CD4-positive, alpha-beta T cell treated with Interleukin-10 for 1 hour (primary cell): ENCODE measurements around the gene HOXC6.

Experiments used
- DNase-seq: peaks from one replicate; pipeline ENCODE4 v3.0.0-alpha.2; 2020

The HOXC6 gene

GRCh38 chr12:54044425-54045103 is 16.3 kb downstream of the HOXC6 start:
- DNase-seq = no peak

GRCh38 chr12:54045401-54045800 is 17.2 kb downstream of the HOXC6 start:
- no peak for DNase-seq

GRCh38 chr12:54045868-54046521 is 17.8 kb downstream of the HOXC6 start:
- DNase-seq = no peak

- no peak for DNase-seq
These were observed 18.5 kb downstream of the HOXC6 start for GRCh38 chr12:54046809-54047159.

- DNase-seq = no peak
These were observed 19.1 kb downstream of the HOXC6 start for GRCh38 chr12:54047160-54047963.

GRCh38 chr12:54047964-54048303 is 19.7 kb downstream of the HOXC6 start:
- DNase-seq = no peak

- DNase-seq = no peak
These were observed 20.3 kb downstream of the HOXC6 start for GRCh38 chr12:54048406-54049093.

GRCh38 chr12:54049108-54049507 is 20.9 kb downstream of the HOXC6 start:
- no peak for DNase-seq

GRCh38 chr12:54050482-54050810 is 22.2 kb downstream of the HOXC6 start:
- DNase-seq = no peak

GRCh38 chr12:54051026-54051842 is 23.0 kb downstream of the HOXC6 start:
- no peak for DNase-seq

GRCh38 chr12:54051874-54052437 is 23.7 kb downstream of the HOXC6 start:
- DNase-seq = no peak

- no peak for DNase-seq
These were observed 24.3 kb downstream of the HOXC6 start for GRCh38 chr12:54052438-54053002.

- DNase-seq = peak; percentile 42
These were observed 24.9 kb downstream of the HOXC6 start for GRCh38 chr12:54053003-54053750.

- peak; percentile 43 for DNase-seq
These were observed 25.8 kb downstream of the HOXC6 start, which contains the start of gene HOXC4 for GRCh38 chr12:54053751-54054741. Gene HOXC4 (plus strand): TSS chr12:54053835. CDS start chr12:54053923, 88 bp downstream.

- no peak for DNase-seq
These were observed 26.5 kb downstream of the HOXC6 start for GRCh38 chr12:54054742-54055194.

- DNase-seq = no peak
These were observed 27.3 kb downstream of the HOXC6 start for GRCh38 chr12:54055552-54055951.

GRCh38 chr12:54056110-54056509 is 27.9 kb downstream of the HOXC6 start:
- DNase-seq = no peak

- DNase-seq = no peak
These were observed 30.0 kb downstream of the HOXC6 start for GRCh38 chr12:54058128-54058768.

GRCh38 chr12:54059668-54060067 is 31.4 kb downstream of the HOXC6 start:
- DNase-seq = no peak
